Breast epithelium (tissue), 4 donors: ENCODE data around the gene TMEM198. TPM values are rescaled to one million over a fixed set of nuclear protein-coding genes. Genes with fewer than 3 reads are reported as not detected.

Source experiments
- DNase-seq, 2 donors: peaks; one replicate each; pipeline ENCODE4 v3.0.0-alpha.2; 2019; ENCODE audit warnings: low spot score in 2 of 2
- H3K27ac ChIP-seq, 2 donors: fragments of 200-600 bp; sonication (generic) in 1 of 2; one replicate each; pipeline ENCODE4 v1.5.1; 2016 to 2019; ENCODE audit warnings: mild to moderate bottlenecking in 1 of 2
- H3K27me3 ChIP-seq, 2 donors: fragments of 200-600 bp; sonication (generic) in 1 of 2; one replicate each; pipeline versions ENCODE4 v1.5.1 to v1.6.0; 2017 to 2019; ENCODE audit warnings: control low read depth in 1 of 2, mild to moderate bottlenecking in 1 of 2
- H3K36me3 ChIP-seq: fragments of 200-600 bp; one replicate; pipeline ENCODE4 v1.5.1; 2019
- H3K4me1 ChIP-seq, 2 donors: fragments of 200-600 bp; sonication (generic); one replicate each; pipeline ENCODE4 v1.5.1; 2016 to 2019; ENCODE audit warnings: control low read depth in 1 of 2
- H3K4me3 ChIP-seq, 3 donors: fragments of 200-600 bp; sonication (generic); 1 replicate in 2 of 3; 2 replicates in 1 of 3; pipeline ENCODE4 v1.5.1; 2016 to 2019; ENCODE audit warnings: mild to moderate bottlenecking in 3 of 3, moderate library complexity in 2 of 3
- H3K9me3 ChIP-seq, 2 donors: fragments of 200-600 bp; sonication (generic) in 1 of 2; one replicate each; pipeline ENCODE4 v1.5.1; 2016 to 2019; ENCODE audit warnings: control low read depth in 1 of 2
- POLR2A ChIP-seq: fragments of 450-650 bp; IDR thresholded peaks from one replicate; pipeline ENCODE4 v1.6.1; 2016; ENCODE audit warnings: antibody characterized with exemption, mild to moderate bottlenecking, moderate library complexity
- POLR2AphosphoS5 ChIP-seq, 3 donors: sonication (generic); formaldehyde crosslinking; IDR thresholded peaks; one replicate each; pipeline ENCODE4 v1.6.1; 2017; ENCODE audit warnings: antibody characterized with exemption in 3 of 3
- intact Hi-C: fragments of 100-400 bp; cut with DNase I; formaldehyde crosslinking; loops from one replicate; pipeline ENCODE4 v1.15.1; 2023; ENCODE audit warnings: low total_unique reads
- total RNA-seq, 3 donors: library from RNA; depleted of rRNA; stranded (reverse); fragments of >200 nt; gene quantifications; one replicate each; pipeline ENCODE4 v1.1.0, GENCODE V29; 2016
- TF ChIP-seq, protein P1 (sequence below), 3 donors: fragments of 450-650 bp; IDR thresholded peaks; one replicate each; pipeline ENCODE4 v1.5.1; 2016 to 2017; ENCODE audit warnings: antibody characterized with exemption in 3 of 3, mild to moderate bottlenecking in 3 of 3, moderate library complexity in 3 of 3

Gene TMEM198
- total RNA-seq, 3 donors from 2014 or later = 1.6 to 1.9 (median 1.8) TPM

DNA sequence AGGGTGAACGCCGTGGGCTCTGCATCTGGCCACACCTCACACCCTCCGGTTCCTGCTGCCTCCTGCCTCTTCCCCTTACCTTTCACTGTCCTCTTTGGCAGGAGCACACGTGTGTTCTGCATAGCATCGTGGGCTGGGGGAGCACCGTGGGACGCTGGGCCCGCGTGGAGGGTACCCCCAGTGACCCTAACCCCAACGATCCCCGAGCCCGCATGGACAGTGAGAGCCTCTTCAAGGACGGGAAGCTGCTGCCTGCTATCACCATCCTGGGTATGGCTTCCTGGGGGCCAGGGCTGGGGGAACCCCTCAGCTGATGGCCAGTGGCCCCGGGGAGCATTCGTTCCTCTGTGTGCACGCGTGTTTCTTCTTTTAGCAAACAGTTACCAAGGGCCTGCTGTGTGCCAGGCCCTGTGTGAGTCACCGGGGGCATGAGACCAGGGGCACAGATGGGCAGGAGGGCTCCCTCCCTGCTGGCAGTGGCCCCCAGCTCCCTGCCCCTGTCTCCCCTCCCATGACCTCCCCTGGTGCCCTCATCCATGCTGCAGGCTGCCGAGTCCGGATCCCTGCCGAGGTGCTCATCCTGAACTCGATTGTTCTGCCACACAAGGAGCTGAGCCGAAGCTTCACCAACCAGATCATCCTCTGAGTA is 37.6 kb upstream of the TMEM198 start:
- Histone ChIP-seq H3K27me3 (peaks cover 0 to 12% of the 10 kb centered on the region in 2 donors), H3K4me3 (no peak overlapping the region), H3K27ac (no peak overlapping the region), H3K4me1 (no peaks in the 10 kb centered on the region), H3K9me3 (no peaks in the 10 kb centered on the region), H3K36me3 (peaks cover 20% of the 10 kb centered on the region)
- no peak for DNase-seq
- intact Hi-C loops = no loop called here
- TF ChIP-seq, protein P1, sequence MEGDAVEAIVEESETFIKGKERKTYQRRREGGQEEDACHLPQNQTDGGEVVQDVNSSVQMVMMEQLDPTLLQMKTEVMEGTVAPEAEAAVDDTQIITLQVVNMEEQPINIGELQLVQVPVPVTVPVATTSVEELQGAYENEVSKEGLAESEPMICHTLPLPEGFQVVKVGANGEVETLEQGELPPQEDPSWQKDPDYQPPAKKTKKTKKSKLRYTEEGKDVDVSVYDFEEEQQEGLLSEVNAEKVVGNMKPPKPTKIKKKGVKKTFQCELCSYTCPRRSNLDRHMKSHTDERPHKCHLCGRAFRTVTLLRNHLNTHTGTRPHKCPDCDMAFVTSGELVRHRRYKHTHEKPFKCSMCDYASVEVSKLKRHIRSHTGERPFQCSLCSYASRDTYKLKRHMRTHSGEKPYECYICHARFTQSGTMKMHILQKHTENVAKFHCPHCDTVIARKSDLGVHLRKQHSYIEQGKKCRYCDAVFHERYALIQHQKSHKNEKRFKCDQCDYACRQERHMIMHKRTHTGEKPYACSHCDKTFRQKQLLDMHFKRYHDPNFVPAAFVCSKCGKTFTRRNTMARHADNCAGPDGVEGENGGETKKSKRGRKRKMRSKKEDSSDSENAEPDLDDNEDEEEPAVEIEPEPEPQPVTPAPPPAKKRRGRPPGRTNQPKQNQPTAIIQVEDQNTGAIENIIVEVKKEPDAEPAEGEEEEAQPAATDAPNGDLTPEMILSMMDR (IDR thresholded peaks at IDR 0.05) = no peak

DNA sequence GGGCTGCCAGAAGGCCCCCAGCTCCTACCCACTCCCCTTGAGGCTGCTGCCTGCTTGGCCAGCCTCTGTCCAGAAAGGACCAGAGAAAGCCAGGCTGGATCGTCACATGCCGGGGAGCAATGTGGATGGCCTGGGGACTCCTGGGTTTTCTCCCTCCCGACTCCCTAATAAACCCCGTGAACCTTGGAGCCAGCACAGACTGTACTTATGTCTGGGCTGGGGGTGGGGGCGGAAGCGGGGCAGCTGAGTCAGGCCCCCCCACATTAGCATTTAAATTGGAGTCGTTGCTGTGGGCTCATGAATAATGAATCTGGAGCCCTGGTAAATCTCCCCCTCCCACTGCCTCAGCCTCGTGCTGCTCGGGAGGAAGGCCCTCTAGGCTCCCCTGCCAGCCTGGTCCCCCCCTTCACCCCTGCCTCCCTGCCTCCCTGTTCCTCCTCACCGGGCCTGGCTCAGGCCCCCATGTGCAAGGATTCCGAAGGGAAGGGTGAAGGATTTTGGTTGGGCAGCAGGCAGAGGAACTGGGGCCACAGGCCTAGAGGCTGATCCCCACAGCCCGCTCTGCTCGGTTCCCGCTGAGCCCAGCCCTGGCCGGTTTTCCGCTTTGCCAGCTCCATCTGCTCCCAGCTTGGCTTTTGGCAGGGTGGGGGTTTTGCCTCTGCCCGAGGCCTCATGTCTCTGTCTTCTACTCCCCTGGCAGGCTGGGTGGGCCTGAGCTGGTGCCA is 36.9 kb upstream of the TMEM198 start:
- no peak overlapping the region for H3K27ac ChIP-seq
- H3K36me3 ChIP-seq = peaks cover 20% of the 10 kb centered on the region
- H3K4me3 ChIP-seq = no peak overlapping the region
- no peak for DNase-seq
- H3K9me3 ChIP-seq = no peaks in the 10 kb centered on the region
- peaks cover 0 to 12% of the 10 kb centered on the region in 2 donors for H3K27me3 ChIP-seq
- H3K4me1 ChIP-seq = no peaks in the 10 kb centered on the region
- intact Hi-C loops = no loop called here
- TF ChIP-seq, protein P1 (IDR thresholded peaks at IDR 0.05) = no peak
- TF ChIP-seq POLR2A (no peak), POLR2AphosphoS5 (IDR thresholded peaks at IDR 0.05) (no peak)

DNA sequence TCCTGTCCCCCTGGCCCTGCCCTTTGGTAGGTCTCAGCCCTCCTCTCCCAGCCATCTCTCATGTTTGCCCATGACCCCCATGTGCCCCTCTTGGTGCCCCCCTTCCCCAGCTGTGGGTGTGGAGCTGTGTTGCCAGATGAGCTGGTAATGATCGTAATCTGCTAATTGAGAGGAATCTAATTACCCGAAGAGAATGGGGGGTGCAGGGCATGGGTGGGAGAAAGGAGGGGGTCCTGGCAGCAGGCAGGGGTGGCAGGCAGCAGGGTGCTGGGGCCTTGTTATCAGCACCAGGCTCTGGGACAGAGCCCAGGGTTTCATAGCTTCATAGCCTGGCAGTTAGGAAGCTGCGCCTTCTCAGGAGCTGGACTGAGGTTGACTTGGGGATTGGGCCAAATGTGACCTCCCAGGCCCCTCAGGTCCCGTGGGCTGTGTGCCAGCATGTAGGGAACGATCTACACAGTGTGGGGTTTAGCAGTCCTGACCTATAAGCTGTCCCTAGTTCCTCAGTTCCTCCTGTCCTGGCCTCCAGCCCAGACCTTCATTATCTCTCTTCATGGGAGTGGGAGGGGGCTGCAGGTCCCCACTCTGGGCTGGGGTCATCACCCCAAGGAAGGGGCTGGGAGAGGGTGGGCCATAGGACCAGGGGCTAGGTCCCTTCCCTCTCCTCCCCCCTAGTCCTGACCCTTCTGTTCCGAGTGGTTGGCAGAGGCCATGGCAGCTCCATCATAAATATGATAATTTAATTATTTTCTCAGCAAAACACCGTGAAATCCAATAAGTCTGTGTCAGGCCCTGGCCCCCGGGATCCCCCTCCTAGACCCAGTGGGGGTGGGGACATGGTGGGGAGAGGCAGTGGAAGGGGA is 36.0 kb upstream of the TMEM198 start:
- H3K27me3 ChIP-seq = peaks cover 0 to 19% of the 10 kb centered on the region in 2 donors
- H3K27ac ChIP-seq = no peak overlapping the region
- H3K4me3 ChIP-seq = no peak overlapping the region
- peaks cover 20% of the 10 kb centered on the region for H3K36me3 ChIP-seq
- TF ChIP-seq POLR2A = no peak
- TF ChIP-seq, protein P1 (IDR thresholded peaks at IDR 0.05) = no peak
- TF ChIP-seq POLR2AphosphoS5 (IDR thresholded peaks at IDR 0.05) = no peak
- no peaks in the 10 kb centered on the region for H3K4me1 ChIP-seq
- intact Hi-C loops = no loop called here
- H3K9me3 ChIP-seq = no peaks in the 10 kb centered on the region
- DNase-seq = no peak

DNA sequence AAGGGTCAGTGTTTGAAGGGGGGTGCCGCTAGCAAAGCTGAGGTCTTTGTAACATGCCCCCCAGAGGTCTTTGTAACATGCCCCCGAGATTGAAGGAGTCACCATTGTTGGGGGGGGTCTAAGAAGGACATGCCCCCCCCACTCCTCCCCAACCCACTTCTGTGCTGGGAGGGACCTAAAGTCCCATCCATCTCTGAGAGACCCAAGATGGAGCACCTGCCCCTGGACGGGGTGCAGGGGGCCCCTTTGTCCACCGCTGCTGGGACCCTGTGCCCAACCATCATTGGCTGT is 35.4 kb upstream of the TMEM198 start:
- Histone ChIP-seq H3K4me3 (no peak overlapping the region), H3K9me3 (no peaks in the 10 kb centered on the region), H3K4me1 (no peaks in the 10 kb centered on the region), H3K27ac (no peak overlapping the region), H3K27me3 (peaks cover 0 to 20% of the 10 kb centered on the region in 2 donors), H3K36me3 (peaks cover 20% of the 10 kb centered on the region)
- intact Hi-C loops = no loop called here
- TF ChIP-seq POLR2AphosphoS5 (IDR thresholded peaks at IDR 0.05) (no peak), POLR2A (no peak)
- TF ChIP-seq, protein P1 (IDR thresholded peaks at IDR 0.05) = no peak
- DNase-seq = no peak
